Liver (tissue), 9 donors: Measurements from ENCODE around the gene LHB. TPM values are rescaled to one million over a fixed set of nuclear protein-coding genes. Genes with fewer than 3 reads are reported as not detected.
A peak's percentile ranks its signal among the peaks of the same experiment; 100 is the strongest.

ENCODE experiments used
- DNase-seq: peaks from one replicate; pipeline ENCODE4 v3.0.0-alpha.2; 2017; ENCODE audit warnings: low spot score
- H3K27ac ChIP-seq, 2 donors: one replicate each; pipeline ENCODE4 v1.7.0; 2013; ENCODE audit warnings: inconsistent platforms in 2 of 2, low read length in 2 of 2, control low read depth in 1 of 2, low read depth in 1 of 2, mild to moderate bottlenecking in 1 of 2
- H3K27me3 ChIP-seq, 4 donors: one replicate each; pipeline versions ENCODE4 v1.6.1 to v1.7.0; 2013; ENCODE audit warnings: low read length in 3 of 4, inconsistent platforms in 1 of 4, mild to moderate bottlenecking in 1 of 4, moderate library complexity in 1 of 4; ENCODE audit not compliant: control insufficient read depth in 4 of 4, insufficient read depth in 4 of 4
- H3K36me3 ChIP-seq, 4 donors: one replicate each; pipeline versions ENCODE4 v1.6.1 to v1.7.0; 2013; ENCODE audit warnings: low read length in 3 of 4, mild to moderate bottlenecking in 3 of 4, low read depth in 1 of 4, moderate library complexity in 1 of 4; ENCODE audit not compliant: control insufficient read depth in 4 of 4, insufficient read depth in 3 of 4
- H3K4me1 ChIP-seq, 4 donors: one replicate each; pipeline versions ENCODE4 v1.6.1 to v1.7.0; 2013; ENCODE audit warnings: low read length in 3 of 4, mild to moderate bottlenecking in 3 of 4, moderate library complexity in 1 of 4; ENCODE audit not compliant: control insufficient read depth in 4 of 4, insufficient read depth in 4 of 4
- H3K4me3 ChIP-seq, 3 donors: one replicate each; pipeline versions ENCODE4 v1.6.1 to v1.7.0; 2013; ENCODE audit warnings: low read length in 3 of 3, control low read depth in 1 of 3, low read depth in 1 of 3, mild to moderate bottlenecking in 1 of 3
- H3K9ac ChIP-seq, 2 donors: one replicate each; pipeline ENCODE4 v1.7.0; 2013; ENCODE audit warnings: low read length in 2 of 2, mild to moderate bottlenecking in 2 of 2, moderate library complexity in 2 of 2, control low read depth in 1 of 2, low read depth in 1 of 2
- H3K9me3 ChIP-seq, 4 donors: one replicate each; pipeline versions ENCODE4 v1.6.1 to v1.7.0; 2013; ENCODE audit warnings: low read length in 3 of 4; ENCODE audit not compliant: control insufficient read depth in 4 of 4
- EGR1 ChIP-seq, 2 donors: IDR thresholded peaks; 2 replicates each; pipeline ENCODE4 v1.6.1; 2016 to 2018; ENCODE audit warnings: antibody characterized with exemption in 2 of 2, low read depth in 2 of 2
- FOXA1 ChIP-seq: IDR thresholded peaks from 2 replicates; pipeline ENCODE4 v1.6.1; 2016; ENCODE audit warnings: antibody characterized with exemption
- FOXA2 ChIP-seq: IDR thresholded peaks from 2 replicates; pipeline ENCODE4 v1.6.1; 2016; ENCODE audit warnings: antibody characterized with exemption
- GABPA ChIP-seq, 2 donors: IDR thresholded peaks in 1 of 2; conservative IDR thresholded peaks in 1 of 2; 2 replicates each; pipeline ENCODE4 v1.6.1; 2016; ENCODE audit warnings: antibody characterized with exemption in 2 of 2, mild to moderate bottlenecking in 1 of 2, moderate library complexity in 1 of 2
- HNF4A ChIP-seq, 2 donors: conservative IDR thresholded peaks; 2 replicates each; pipeline ENCODE4 v1.6.1; 2016; ENCODE audit warnings: antibody characterized with exemption in 2 of 2, mild to moderate bottlenecking in 2 of 2
- HNF4G ChIP-seq: IDR thresholded peaks from 2 replicates; pipeline ENCODE4 v1.6.1; 2016; ENCODE audit warnings: antibody characterized with exemption
- JUND ChIP-seq, 2 donors: IDR thresholded peaks; 2 replicates each; pipeline ENCODE4 v1.6.1; 2016; ENCODE audit warnings: antibody characterized with exemption in 2 of 2
- NR2F2 ChIP-seq: IDR thresholded peaks from 2 replicates; pipeline ENCODE4 v1.6.1; 2016; ENCODE audit warnings: antibody characterized with exemption
- RAD21 ChIP-seq, 2 donors: IDR thresholded peaks; 2 replicates each; pipeline ENCODE4 v1.6.1; 2016; ENCODE audit warnings: antibody characterized with exemption in 2 of 2, mild to moderate bottlenecking in 2 of 2
- RXRA ChIP-seq, 2 donors: IDR thresholded peaks; 2 replicates each; pipeline ENCODE4 v1.6.1; 2017 to 2018; ENCODE audit warnings: antibody characterized with exemption in 2 of 2, mild to moderate bottlenecking in 1 of 2
- SP1 ChIP-seq: IDR thresholded peaks from 2 replicates; pipeline ENCODE4 v1.6.1; 2018; ENCODE audit warnings: antibody characterized with exemption, mild to moderate bottlenecking
- TAF1 ChIP-seq: conservative IDR thresholded peaks from 2 replicates; pipeline ENCODE4 v1.6.1; 2016; ENCODE audit warnings: antibody characterized with exemption, mild to moderate bottlenecking
- YY1 ChIP-seq: IDR thresholded peaks from 2 replicates; pipeline ENCODE4 v1.6.1; 2016; ENCODE audit warnings: antibody characterized with exemption, mild to moderate bottlenecking
- WGBS: extraction: QIAGEN DNeasy Blood & Tissue Kit; methylation state at CpG from one replicate; pipeline ENCODE4 v1.1.7; 2013; 5-methylcytosine and 5-hydroxymethylcytosine counted together
- polyA plus RNA-seq, 2 donors: library from polyadenylated mRNA; stranded (reverse) in 1 of 2; unstranded in 1 of 2; fragments of 200-250 nt in 1 of 2; fragments of >200 nt in 1 of 2; fragmentation: Nextera tagmentation in 1 of 2; extraction: Ambion mirVana in 1 of 2; gene quantifications; one replicate each; pipeline versions ENCODE4 v1.2.1 to v1.2.3, GENCODE V29; 2013 to 2015
- total RNA-seq, 2 donors: library from RNA; depleted of rRNA; stranded (reverse); fragments of >200 nt; gene quantifications; one replicate each; pipeline ENCODE4 v1.2.3, GENCODE V29; 2014
- TF ChIP-seq, protein P1 (sequence below): IDR thresholded peaks from 2 replicates; pipeline ENCODE4 v1.6.1; 2016; ENCODE audit warnings: antibody characterized with exemption
- TF ChIP-seq, protein P2 (sequence below): fragments of 150-350 bp; IDR thresholded peaks from 2 replicates; pipeline ENCODE4 v1.5.1; 2017; ENCODE audit warnings: improper control_type of control experiment, low read depth, low read length; ENCODE audit not compliant: missing input control
- TF ChIP-seq, protein P3 (sequence below): IDR thresholded peaks from 2 replicates; pipeline ENCODE4 v1.6.1; 2016; ENCODE audit warnings: antibody characterized with exemption, mild to moderate bottlenecking
- TF ChIP-seq, protein P4 (sequence below): IDR thresholded peaks from 2 replicates; pipeline ENCODE4 v1.6.1; 2016; ENCODE audit warnings: antibody characterized with exemption
- TF ChIP-seq, protein P5 (sequence below): IDR thresholded peaks from 2 replicates; pipeline ENCODE4 v1.6.1; 2016; ENCODE audit warnings: antibody characterized with exemption
- donor health status: healthy.
- donor health status: healthy.
- donor health status: healthy.
- donor health status: healthy.
- donor health status: healthy.

The LHB gene
- total and polyA plus RNA-seq, 4 donors, result not detected

DNA sequence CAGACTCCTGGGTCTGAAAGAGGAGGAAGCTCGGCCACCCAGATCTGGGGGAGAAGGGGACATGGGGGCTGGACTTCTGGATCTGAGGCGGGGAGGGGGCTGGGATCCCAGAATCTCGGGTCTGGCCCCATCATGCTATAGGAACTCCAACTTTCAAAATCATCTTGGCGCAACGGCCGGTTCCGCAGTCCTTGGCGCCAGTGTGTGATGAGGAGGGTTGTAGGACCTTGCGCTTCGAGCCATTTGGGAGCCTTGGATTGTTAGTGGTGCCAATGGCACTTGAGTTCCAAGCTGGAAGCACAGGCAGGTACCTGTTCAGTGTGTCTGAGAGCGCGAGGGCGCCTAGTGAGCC, 22.9 kb downstream of the LHB start:
- Histone ChIP-seq H3K4me3 (peak overlapping the region; percentile 59 to 80 (median 61)), H3K4me1 (peaks cover 12 to 28% (median 17%) of the 10 kb centered on the region in 4 donors), H3K27me3 (no peaks in the 10 kb centered on the region), H3K36me3 (no peaks in the 10 kb centered on the region), H3K9ac (peak overlapping the region; percentile 45 to 55), H3K27ac (peak overlapping the region; percentile 89 to 99), H3K9me3 (no peaks in the 10 kb centered on the region)
- TF ChIP-seq RXRA (IDR thresholded peaks at IDR 0.05), result no peak
- TF ChIP-seq, protein P1, sequence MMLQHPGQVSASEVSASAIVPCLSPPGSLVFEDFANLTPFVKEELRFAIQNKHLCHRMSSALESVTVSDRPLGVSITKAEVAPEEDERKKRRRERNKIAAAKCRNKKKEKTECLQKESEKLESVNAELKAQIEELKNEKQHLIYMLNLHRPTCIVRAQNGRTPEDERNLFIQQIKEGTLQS, result no peak
- TF ChIP-seq, protein P2, sequence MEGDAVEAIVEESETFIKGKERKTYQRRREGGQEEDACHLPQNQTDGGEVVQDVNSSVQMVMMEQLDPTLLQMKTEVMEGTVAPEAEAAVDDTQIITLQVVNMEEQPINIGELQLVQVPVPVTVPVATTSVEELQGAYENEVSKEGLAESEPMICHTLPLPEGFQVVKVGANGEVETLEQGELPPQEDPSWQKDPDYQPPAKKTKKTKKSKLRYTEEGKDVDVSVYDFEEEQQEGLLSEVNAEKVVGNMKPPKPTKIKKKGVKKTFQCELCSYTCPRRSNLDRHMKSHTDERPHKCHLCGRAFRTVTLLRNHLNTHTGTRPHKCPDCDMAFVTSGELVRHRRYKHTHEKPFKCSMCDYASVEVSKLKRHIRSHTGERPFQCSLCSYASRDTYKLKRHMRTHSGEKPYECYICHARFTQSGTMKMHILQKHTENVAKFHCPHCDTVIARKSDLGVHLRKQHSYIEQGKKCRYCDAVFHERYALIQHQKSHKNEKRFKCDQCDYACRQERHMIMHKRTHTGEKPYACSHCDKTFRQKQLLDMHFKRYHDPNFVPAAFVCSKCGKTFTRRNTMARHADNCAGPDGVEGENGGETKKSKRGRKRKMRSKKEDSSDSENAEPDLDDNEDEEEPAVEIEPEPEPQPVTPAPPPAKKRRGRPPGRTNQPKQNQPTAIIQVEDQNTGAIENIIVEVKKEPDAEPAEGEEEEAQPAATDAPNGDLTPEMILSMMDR, result no peak
- no peak for TF ChIP-seq TAF1
- no peak for DNase-seq
- 2% methylated on average over 13 of the region's 13 CpGs for WGBS

DNA sequence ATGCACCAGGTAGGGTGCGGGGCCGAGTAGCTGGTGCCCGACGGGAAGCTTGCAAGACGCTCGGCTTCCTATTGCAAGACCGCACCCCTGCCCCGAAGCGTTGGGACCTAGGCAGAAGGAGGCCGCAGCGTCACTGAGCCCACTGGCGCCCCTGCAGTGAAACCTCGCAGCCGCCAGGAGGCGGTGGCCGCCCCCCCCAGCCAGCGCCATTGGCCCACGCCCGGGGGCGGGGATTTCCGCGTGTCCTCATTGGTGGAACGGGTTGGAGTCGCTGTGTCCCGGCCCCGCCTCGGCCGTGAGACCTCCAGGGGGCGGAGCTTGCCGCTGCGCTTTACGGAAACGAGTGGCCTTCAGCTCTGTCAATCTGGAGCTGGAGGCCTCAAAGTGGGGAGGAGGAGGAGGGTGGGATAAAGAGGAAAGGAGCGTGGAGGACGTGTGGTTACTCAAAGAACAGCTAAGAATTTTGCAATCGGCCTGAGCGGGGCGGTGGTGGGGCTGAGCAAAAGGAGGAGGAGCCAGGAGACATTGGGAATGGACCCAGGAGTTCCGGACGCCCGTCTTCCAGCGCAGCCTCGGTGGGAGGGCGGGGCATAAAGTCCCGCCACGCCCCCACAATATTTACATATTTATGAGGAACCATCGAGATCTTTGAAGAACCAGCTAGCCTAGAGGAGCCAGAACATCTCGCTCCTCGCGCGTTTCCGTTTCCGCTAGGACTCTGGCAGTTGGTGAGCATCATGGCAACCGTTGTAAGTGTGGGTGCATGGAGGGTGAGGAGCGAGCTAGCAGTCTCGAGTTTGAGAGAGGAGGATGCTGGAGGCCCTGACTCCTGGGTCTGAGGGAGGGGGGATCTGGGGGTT, 23.5 kb downstream of the LHB start, which contains the start of the genes GYS1 and RUVBL2:
Gene GYS1, minus strand, starts transcription at position 135 of the 860 bp plus-strand sequence. CDS start 197 bp downstream, outside the sequence.
Gene RUVBL2, plus strand, starts transcription at position 713 of the 860 bp plus-strand sequence. Its CDS starts 25 bp downstream, at position 738.
- peak within 1 kb of the TSS; percentile 60 to 98 for H3K9ac ChIP-seq
- H3K4me1 ChIP-seq, result peaks cover 12 to 28% (median 17%) of the 10 kb centered on the region in 4 donors
- peak within 1 kb of the TSS; percentile 89 to 99 for H3K27ac ChIP-seq
- peak; percentile 99 for DNase-seq
- no peaks in the 10 kb centered on the region for H3K27me3 ChIP-seq
- TF ChIP-seq GABPA (IDR thresholded peaks at IDR 0.05 in 1 of 2, conservative IDR thresholded peaks at IDR 0.05 in 1 of 2), result peak; percentile 92 to 95
- TF ChIP-seq, protein P3, sequence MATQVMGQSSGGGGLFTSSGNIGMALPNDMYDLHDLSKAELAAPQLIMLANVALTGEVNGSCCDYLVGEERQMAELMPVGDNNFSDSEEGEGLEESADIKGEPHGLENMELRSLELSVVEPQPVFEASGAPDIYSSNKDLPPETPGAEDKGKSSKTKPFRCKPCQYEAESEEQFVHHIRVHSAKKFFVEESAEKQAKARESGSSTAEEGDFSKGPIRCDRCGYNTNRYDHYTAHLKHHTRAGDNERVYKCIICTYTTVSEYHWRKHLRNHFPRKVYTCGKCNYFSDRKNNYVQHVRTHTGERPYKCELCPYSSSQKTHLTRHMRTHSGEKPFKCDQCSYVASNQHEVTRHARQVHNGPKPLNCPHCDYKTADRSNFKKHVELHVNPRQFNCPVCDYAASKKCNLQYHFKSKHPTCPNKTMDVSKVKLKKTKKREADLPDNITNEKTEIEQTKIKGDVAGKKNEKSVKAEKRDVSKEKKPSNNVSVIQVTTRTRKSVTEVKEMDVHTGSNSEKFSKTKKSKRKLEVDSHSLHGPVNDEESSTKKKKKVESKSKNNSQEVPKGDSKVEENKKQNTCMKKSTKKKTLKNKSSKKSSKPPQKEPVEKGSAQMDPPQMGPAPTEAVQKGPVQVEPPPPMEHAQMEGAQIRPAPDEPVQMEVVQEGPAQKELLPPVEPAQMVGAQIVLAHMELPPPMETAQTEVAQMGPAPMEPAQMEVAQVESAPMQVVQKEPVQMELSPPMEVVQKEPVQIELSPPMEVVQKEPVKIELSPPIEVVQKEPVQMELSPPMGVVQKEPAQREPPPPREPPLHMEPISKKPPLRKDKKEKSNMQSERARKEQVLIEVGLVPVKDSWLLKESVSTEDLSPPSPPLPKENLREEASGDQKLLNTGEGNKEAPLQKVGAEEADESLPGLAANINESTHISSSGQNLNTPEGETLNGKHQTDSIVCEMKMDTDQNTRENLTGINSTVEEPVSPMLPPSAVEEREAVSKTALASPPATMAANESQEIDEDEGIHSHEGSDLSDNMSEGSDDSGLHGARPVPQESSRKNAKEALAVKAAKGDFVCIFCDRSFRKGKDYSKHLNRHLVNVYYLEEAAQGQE, result peak; percentile 41
- TF ChIP-seq TAF1, result peak; percentile 57
- TF ChIP-seq FOXA2, result peak; percentile 4
- TF ChIP-seq, protein P2, result peak; percentile 94
- TF ChIP-seq, protein P4, sequence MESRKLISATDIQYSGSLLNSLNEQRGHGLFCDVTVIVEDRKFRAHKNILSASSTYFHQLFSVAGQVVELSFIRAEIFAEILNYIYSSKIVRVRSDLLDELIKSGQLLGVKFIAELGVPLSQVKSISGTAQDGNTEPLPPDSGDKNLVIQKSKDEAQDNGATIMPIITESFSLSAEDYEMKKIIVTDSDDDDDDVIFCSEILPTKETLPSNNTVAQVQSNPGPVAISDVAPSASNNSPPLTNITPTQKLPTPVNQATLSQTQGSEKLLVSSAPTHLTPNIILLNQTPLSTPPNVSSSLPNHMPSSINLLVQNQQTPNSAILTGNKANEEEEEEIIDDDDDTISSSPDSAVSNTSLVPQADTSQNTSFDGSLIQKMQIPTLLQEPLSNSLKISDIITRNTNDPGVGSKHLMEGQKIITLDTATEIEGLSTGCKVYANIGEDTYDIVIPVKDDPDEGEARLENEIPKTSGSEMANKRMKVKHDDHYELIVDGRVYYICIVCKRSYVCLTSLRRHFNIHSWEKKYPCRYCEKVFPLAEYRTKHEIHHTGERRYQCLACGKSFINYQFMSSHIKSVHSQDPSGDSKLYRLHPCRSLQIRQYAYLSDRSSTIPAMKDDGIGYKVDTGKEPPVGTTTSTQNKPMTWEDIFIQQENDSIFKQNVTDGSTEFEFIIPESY, result peak; percentile 85
- TF ChIP-seq HNF4A (conservative IDR thresholded peaks at IDR 0.05), result peak; percentile 30 to 45
- peak; percentile 23 for TF ChIP-seq HNF4G
- TF ChIP-seq EGR1 (IDR thresholded peaks at IDR 0.05; ENCODE audit: low read depth in 2 of 2), result peak; percentile 15 to 31
- TF ChIP-seq YY1, result peak; percentile 93
- peak in 1 of 2 donors; percentile 20 for TF ChIP-seq JUND (IDR thresholded peaks at IDR 0.05)
- TF ChIP-seq, protein P1, result no peak
- TF ChIP-seq RXRA (IDR thresholded peaks at IDR 0.05), result peak in 1 of 2 donors; percentile 53
- TF ChIP-seq SP1, result peak; percentile 96
- no peak for TF ChIP-seq FOXA1
- peak; percentile 44 to 65 for TF ChIP-seq RAD21 (IDR thresholded peaks at IDR 0.05)
- no peak for TF ChIP-seq NR2F2
- TF ChIP-seq, protein P5, sequence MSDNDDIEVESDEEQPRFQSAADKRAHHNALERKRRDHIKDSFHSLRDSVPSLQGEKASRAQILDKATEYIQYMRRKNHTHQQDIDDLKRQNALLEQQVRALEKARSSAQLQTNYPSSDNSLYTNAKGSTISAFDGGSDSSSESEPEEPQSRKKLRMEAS, result peak; percentile 79
- H3K9me3 ChIP-seq, result no peaks in the 10 kb centered on the region
- peak within 1 kb of the TSS; percentile 59 to 96 (median 80) for H3K4me3 ChIP-seq
- H3K36me3 ChIP-seq, result peaks cover 0 to 4% (median under 1%) of the 10 kb centered on the region in 4 donors
- under 1% methylated on average over 56 of the region's 56 CpGs for WGBS
